ENCODE data around the gene CBLN3.

Gene CBLN3

GRCh38 chr14:24438223-24439097 is 9.0 kb upstream of the CBLN3 start:
- no peak for DNase-seq

- DNase-seq, result no peak
These were observed 8.2 kb upstream of the CBLN3 start for GRCh38 chr14:24437736-24438067.

- DNase-seq, result no peak
These were observed 7.7 kb upstream of the CBLN3 start for GRCh38 chr14:24437020-24437735.

DNA sequence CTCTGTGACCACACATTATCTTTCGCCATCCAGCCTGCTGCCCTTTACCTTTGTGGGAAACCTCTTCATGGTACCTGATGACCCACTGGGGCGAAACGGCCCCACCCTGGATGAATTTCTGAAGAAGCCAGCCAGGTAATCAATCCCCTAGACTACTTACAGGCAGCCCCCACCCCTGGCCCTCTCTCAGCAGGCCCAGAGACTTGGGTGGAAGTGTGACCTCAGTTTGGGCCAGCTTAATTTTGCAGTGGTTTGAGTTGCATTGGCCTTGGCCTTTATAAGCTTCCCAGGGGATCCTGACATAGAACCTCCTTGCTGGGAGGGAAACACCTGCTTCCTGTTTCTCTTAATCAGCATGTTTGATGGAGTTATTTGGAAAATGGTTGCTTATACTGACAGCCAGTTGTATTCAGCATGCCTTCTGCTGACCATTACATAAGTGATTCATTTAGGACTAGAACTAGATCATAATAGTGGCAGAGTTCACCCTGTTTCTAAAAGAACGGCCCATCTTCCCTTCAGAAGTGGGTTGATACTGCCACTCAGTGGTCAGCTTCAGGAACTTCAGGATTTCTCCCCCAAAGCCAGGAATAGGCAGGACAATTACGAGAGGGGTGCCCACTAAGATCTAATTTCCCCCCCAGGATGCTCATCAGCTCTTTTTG is 7.0 kb upstream of the CBLN3 start:
- DNase-seq, result no peak

- DNase-seq, result no peak
These were observed 6.5 kb upstream of the CBLN3 start for GRCh38 chr14:24435998-24436354.

DNA sequence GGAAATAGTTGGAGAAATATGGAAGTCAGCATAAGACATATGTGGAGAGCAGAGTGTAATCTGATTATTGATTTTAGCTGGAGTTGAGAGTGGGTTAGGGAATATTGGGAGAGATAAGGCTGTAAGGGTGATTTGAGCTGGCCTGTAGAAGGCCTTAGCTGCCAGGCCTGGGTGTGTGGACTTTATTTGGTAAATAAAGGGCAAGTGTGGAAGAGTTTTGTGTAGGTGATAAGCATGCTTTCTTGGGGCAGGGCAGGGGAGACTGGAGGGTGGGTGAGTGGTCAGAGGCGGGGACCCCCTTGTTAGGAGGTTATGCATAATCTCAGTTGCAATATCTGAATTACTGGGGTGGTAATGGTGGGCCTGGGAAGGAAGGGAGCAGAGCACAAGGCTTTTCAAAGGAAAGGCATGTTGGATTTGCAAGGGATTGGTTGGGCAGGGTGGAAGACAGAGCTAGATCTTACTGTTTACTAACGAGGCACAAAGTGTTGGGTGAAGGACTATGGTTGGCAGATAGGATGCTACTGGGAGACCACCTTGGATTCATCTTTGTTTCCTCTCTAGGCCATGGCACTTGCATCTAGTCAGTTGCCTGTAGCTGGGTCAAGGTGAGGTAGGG is 5.8 kb upstream of the CBLN3 start:
- DNase-seq, result no peak

GRCh38 chr14:24434676-24435075 is 5.2 kb upstream of the CBLN3 start:
- no peak for DNase-seq

DNA sequence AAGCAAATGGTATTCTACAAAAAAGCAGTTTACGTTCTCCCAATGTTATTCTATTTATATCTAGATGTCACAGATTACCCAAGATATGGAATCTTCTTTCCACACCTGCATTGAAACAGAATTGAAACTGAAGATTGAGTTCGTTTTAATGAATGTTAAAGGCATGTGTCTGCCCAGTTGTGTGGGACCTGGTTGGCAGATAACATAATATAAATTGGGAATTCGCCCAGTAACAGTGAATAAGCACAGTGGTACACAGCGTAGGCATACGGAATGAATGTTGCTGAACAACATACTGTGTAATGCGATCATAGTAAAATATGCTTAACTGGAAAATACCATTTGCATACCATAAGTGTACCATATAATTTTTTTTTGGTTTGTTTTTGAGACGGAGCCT is 4.6 kb upstream of the CBLN3 start:
- DNase-seq, result no peak

GRCh38 chr14:24432259-24433131 is 3.0 kb upstream of the CBLN3 start:
- no peak for DNase-seq

GRCh38 chr14:24431569-24432258 is 2.2 kb upstream of the CBLN3 start:
- DNase-seq, result peak; percentile 89

DNA sequence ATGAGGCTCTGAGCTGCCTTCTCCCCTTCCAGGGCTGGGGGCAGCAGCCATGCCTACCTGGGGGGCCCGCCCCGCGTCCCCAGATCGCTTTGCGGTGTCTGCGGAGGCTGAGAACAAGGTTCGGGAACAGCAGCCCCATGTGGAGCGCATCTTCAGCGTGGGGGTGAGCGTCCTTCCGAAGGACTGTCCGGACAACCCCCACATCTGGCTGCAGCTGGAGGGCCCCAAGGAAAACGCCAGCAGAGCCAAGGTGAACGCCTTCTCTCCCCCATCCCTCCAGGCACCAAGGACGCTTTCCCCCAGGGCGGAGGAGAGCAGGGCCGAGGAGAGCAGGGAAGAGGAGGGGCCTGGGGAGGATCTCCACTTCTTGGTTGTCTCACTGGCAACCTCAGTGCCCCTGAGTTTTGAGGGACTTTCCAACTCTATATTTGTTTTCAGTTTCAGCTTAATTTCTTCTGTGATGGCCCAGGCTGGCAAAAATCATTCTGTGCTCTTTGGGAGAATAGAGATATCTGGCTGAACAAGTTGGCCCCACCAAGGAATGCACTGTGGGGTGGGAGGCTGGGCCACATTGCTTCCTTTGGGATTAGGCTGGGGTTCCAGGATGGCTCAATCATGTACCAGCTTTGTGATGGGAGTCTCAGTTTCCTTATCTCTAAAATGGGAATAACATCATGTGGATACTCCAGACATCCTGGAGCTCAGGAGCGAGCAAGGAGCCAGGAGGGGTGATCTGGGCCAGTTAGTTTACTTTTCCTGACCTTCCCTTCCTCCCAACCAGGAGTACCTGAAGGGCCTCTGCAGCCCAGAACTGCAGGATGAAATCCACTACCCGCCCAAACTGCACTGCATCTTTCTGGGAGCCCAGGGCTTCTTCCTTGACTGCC is 1.5 kb upstream of the CBLN3 start:
- peak; percentile 47 for DNase-seq

- DNase-seq, result no peak
These were observed 744 bp upstream of the CBLN3 start for GRCh38 chr14:24430143-24430681.

DNA sequence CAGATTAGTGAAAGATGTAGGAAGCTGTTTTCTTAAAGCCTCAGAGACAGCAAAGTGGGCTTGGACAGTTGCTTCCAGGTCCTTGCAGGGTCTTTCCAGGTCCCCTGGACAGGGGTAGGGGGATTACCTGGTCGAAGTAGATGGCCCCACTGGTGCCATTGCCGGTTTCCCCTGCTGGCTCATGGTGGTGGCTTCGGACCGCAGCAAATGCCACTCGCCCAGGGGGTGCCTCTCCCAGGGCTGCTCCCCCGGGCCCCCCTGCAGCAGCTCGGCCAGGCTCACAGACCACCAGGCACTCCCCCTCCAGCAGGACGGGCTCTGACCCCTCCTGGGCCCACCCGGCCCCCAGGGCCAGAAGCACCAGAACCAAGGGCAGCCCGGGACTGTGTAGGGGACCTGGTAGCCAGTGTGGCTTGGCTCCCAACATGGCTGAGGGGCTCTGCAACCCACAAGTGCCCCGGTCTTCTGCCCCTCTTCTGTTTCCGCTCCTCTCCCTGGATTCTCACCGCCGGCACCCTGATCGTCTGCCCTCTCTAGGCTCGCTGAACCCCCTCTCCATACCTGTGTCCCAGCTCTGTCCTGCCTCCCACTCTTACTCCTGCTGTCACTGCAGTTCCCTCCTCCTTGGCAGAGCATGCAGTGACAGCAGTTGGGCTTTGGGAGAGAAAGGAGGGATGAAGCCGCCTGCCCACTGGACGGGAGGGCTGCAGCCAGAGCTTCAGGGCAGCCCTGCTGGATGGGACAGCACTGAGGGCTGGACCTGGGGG is 657 bp downstream of the CBLN3 start:
- no peak for DNase-seq

DNA sequence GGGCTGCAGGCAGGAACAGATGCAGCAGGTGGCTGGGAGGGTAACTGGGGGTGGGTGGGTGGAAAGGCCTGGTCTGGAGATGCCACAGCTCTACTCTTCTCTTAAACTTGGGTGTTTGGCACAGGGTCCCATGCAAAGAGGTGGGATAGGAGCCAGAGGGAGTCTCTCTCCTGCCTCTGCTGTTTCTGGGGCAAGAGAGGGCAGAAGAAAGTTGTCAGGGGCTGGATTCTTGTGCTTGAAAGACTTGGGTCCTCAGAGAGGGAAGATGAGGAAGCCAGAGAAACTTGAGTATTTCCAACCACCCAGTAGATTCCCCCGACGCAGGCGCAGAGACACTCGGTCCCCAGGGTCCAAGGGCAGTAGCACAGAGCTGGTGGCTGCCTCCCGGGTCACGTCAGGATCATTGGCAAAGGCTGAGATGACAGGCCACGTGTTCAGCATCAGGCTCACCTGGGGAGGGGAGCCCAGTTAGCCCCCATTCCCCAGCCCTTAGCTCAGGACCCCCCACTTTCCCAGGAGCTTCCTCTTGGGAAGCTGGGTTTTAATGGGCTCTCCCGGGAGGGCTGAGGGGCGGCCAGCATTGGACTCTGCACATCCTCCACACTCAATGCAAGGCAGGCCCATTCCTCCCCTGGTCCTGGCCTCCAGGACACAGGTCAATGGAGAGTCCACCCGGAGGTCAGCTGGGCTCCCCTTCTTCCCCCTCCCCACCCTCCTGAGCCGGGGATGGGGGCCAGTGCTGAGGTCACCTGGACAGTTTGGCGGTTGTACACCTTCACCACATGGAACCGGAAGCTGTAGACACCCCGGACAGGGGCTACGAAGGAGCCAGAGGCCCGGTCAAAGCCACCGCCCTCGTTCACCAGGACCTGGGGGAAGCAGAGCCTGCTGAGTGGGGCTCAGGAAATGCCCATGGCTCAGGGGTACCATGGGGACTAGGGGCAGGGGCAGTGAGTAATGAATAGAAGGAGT is 1.6 kb downstream of the CBLN3 start:
- DNase-seq, result no peak

- no peak for DNase-seq
These were observed 2.4 kb downstream of the CBLN3 start for GRCh38 chr14:24426912-24427536.

DNA sequence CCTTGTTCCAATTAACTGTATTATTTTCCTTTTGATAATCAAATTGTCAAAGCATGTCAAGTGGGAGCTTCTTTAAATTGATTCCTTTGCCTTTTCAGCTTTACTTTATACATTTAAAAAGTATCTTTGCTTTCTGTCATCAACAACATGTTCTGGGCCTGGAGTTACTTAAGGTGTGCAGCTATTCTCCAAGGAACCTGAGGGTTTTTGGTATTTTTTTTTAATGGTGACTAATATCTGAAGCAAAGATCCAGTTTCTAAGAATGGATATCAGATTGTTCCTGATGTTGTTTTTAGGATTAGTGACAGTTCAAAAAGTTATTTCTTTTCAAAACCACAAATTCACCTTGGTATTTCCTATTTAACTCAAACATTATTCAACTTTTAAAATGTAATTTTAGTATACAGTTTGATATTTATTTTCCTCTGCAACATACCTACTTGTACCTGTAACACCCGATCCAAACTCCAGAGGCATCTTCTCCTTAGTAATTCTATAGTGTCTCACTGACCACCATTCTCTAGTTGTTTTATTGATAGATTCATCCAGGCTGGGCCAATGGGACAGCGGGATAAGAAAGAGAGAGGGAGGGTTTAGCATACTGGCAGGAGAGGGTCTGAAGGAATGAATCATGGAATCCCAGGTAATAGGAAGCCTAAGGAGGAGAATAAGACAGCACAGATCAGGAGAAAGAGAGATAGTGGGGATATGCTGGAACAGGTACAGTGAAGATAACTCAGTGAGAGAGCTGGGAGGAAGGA is 3.1 kb downstream of the CBLN3 start:
- DNase-seq, result no peak

DNA sequence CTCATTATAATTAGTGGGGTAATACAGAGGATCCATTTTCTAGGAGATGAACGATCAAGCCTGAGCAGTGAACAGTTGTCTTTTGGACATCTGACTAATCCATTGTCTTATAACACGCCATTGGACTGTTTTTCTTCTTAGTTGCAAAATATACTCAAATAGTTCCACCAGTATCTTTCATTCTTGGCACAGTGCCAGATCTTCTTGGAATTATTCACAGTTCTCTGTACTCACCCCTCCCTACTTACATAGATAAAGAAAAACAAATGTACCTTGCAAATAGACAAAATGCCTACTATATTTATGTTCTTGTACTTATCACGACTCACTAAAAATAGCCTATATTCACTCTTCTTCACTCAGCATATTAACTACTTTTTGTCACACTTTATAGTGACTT is 3.8 kb downstream of the CBLN3 start:
- no peak for DNase-seq
